ENCODE results near the gene TGFB2. TPM values are rescaled to one million over a fixed set of nuclear protein-coding genes. Genes with fewer than 3 reads are reported as not detected.

TGFB2 gene
- polyA plus RNA-seq, 1 experiment = 14.8 TPM

DNA sequence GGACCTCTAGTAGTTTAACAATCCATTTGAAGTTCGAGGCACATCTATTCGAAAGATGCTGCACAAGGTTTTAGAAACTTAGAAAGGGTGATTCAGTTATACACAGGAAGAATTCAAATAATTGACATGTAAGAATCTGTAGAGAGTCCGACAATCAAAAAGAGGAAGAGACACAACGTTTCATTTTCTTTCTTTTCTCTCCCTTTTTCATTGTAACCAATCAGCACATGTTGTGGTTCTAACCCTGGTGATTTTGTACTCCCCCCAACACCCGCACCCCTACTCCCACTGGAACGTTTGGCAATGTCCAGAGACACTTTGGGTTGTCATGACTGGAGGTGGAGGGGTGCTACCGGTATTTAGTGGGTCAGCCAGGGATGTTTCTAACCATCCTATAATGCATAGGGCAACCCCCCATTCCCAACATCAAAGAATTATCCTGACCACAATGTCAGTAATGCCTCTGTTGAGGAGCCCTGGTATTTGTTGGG is 4.9 kb downstream of the TGFB2 start:
- CTCF ChIA-PET = interaction anchor here (1.1 to 1.2 kb wide), 2 partner anchors 11 to 717 kb away, joined by 3 read pairs; no protein-coding TSS in a partner anchor

DNA sequence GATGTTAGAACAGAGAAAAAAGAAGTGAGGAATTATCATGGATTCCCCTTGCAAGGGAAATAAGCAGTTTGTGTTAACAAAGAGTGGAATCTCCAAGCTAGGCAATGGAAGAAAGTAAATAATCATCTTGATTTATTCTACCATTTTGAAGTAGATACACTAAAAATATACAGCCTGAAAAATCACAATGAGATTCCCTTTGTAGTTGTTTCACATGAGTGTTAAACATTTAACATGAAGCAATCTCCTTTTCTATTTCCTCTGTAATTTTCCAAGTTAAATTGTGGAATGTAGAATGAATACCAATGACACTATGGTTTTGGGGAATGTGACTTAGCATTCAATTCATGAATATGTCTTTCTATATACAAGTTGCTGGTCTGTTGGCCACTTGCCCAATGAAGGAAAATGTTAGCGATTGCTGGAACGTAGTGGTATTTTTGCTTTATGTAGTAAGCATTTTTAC is 5.7 kb downstream of the TGFB2 start:
- Histone ChIP-seq H3K27ac (ENCODE audit: low read depth, low read length) (no peak overlapping the region), H3K27me3 (ENCODE audit: control insufficient read depth, insufficient read depth, low read length) (no peaks in the 10 kb centered on the region), H3K4me3 (ENCODE audit: low read depth, low read length) (peak overlapping the region; percentile 56), H3K9me3 (ENCODE audit: control insufficient read depth, insufficient read depth, low read length) (no peaks in the 10 kb centered on the region)
- TF ChIP-seq, protein P1, sequence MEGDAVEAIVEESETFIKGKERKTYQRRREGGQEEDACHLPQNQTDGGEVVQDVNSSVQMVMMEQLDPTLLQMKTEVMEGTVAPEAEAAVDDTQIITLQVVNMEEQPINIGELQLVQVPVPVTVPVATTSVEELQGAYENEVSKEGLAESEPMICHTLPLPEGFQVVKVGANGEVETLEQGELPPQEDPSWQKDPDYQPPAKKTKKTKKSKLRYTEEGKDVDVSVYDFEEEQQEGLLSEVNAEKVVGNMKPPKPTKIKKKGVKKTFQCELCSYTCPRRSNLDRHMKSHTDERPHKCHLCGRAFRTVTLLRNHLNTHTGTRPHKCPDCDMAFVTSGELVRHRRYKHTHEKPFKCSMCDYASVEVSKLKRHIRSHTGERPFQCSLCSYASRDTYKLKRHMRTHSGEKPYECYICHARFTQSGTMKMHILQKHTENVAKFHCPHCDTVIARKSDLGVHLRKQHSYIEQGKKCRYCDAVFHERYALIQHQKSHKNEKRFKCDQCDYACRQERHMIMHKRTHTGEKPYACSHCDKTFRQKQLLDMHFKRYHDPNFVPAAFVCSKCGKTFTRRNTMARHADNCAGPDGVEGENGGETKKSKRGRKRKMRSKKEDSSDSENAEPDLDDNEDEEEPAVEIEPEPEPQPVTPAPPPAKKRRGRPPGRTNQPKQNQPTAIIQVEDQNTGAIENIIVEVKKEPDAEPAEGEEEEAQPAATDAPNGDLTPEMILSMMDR (IDR thresholded peaks at IDR 0.05; ENCODE audit: low read depth, low read length) = no peak
- CTCF ChIA-PET = interaction anchor here (0.9 kb wide), 1 partner anchor 52 kb away, joined by 3 read pairs; no protein-coding TSS in a partner anchor
- POLR2A ChIA-PET = no interaction called here
- DNase-seq (ENCODE audit: low read depth, low spot score) = peak; percentile 64

More for the DNA sequence above, 4.9 kb downstream of the TGFB2 start:
- TF ChIP-seq, protein P1 (IDR thresholded peaks at IDR 0.05; ENCODE audit: low read depth, low read length) = no peak
- Histone ChIP-seq H3K27ac (ENCODE audit: low read depth, low read length) (no peak overlapping the region), H3K27me3 (ENCODE audit: control insufficient read depth, insufficient read depth, low read length) (no peaks in the 10 kb centered on the region), H3K4me3 (ENCODE audit: low read depth, low read length) (peak overlapping the region; percentile 26), H3K9me3 (ENCODE audit: control insufficient read depth, insufficient read depth, low read length) (no peaks in the 10 kb centered on the region)
- DNase-seq (ENCODE audit: low read depth, low spot score) = no peak
- POLR2A ChIA-PET = no interaction called here

DNA sequence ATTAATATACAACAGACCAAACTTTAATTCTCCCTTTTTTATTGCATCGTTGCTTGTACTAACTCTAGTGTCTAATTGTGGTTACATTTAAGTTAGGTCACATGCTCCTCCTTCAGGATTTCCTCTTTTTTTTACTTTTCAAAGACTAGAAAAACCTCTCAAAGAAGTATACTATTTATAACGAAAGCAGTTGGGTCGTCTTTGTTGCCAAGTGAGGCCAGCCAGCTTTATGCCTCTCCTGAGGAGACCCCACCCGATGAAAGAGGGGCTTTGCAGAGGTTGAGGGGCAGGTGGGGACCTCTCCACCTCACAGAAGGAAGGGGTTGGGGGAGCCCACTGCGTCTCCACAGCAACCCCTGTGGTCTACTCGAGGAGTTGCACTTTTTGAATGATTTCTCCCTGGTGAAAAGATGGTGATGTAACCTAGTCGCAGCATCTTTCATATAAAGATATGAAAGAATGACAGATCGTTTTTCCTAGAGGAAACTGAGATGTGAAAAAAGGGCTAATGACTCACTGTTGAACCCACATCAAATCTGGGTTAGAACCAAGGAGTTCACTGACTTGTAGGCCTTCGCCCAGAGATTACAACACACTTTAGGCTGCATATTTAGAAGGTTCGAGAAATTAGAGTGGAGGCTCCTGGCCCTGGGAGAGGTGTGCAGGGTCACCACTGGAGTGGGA is 6.4 kb downstream of the TGFB2 start:
- TF ChIP-seq, protein P1 (IDR thresholded peaks at IDR 0.05; ENCODE audit: low read depth, low read length) = peak; percentile 73
- POLR2A ChIA-PET = no interaction called here
- H3K27ac ChIP-seq (ENCODE audit: low read depth, low read length) = peak overlapping the region; percentile 87
- no peaks in the 10 kb centered on the region for H3K9me3 ChIP-seq (ENCODE audit: control insufficient read depth, insufficient read depth, low read length)
- H3K4me3 ChIP-seq (ENCODE audit: low read depth, low read length) = peak overlapping the region; percentile 56
- CTCF ChIA-PET = interaction anchor here (0.7 to 0.9 kb wide), 2 partner anchors 52 to 1433 kb away, joined by 3 to 4 read pairs; no protein-coding TSS in a partner anchor
- no peak for DNase-seq (ENCODE audit: low read depth, low spot score)
- H3K27me3 ChIP-seq (ENCODE audit: control insufficient read depth, insufficient read depth, low read length) = no peaks in the 10 kb centered on the region

DNA sequence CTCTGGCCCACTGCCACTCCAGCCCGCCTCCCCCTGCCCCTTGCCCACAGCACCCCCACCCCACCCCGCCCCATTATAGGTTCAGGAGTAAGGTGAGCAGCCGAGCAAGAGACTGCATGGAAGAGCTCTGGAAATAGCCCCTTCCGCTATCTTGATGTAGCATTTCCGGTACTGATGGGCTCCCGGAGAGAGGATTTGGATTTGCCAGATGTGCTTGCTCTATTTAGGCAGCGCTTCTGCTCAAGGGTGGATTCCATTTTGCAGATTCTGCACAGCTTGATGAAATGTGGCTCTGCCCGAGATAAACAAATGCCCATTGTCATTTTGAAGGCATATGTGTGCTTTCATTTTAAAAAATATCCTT is 6.9 kb downstream of the TGFB2 start:
- Histone ChIP-seq H3K27me3 (ENCODE audit: control insufficient read depth, insufficient read depth, low read length) (no peaks in the 10 kb centered on the region), H3K9me3 (ENCODE audit: control insufficient read depth, insufficient read depth, low read length) (no peaks in the 10 kb centered on the region), H3K27ac (ENCODE audit: low read depth, low read length) (no peak overlapping the region), H3K4me3 (ENCODE audit: low read depth, low read length) (no peak overlapping the region; the same call in 1 of the 2 replicates)
- TF ChIP-seq, protein P1 (IDR thresholded peaks at IDR 0.05; ENCODE audit: low read depth, low read length) = no peak
- ChIA-PET CTCF (interaction anchor here (0.7 kb wide), 1 partner anchor 1433 kb away, joined by 4 read pairs; no protein-coding TSS in a partner anchor), POLR2A (no interaction called here)
- DNase-seq (ENCODE audit: low read depth, low spot score) = no peak

DNA sequence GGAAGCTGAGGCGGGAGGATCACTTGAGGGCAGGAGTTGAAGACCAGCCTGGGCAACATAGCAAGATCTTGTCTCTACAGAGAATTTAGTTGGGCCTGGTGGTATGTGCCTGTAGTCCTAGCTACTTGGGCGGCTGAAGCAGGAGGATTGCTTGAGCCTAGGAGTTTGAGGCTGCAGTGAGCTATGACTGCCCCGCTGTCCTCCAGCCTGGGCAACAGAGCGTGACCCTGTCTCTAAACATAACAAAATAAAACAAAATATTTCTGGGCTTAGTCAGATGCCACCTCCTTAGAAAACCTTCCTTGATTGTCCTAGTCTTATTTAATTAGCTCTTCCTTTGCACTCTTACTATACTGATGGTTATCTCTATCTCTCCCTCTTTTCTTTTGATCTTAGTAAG is 8.5 kb downstream of the TGFB2 start:
- H3K9me3 ChIP-seq (ENCODE audit: control insufficient read depth, insufficient read depth, low read length) = no peaks in the 10 kb centered on the region
- CTCF ChIA-PET = interaction anchor here (1.0 to 1.6 kb wide), 3 partner anchors 8 to 193 kb away, joined by 3 to 4 read pairs (median 4); partner anchors contain the start of gene TGFB2
- no peak overlapping the region for H3K27ac ChIP-seq (ENCODE audit: low read depth, low read length)
- no peak overlapping the region for H3K4me3 ChIP-seq (ENCODE audit: low read depth, low read length)
- POLR2A ChIA-PET = interaction anchor here (0.6 kb wide), 1 partner anchor 415 kb away, joined by 4 read pairs; no protein-coding TSS in a partner anchor
- H3K27me3 ChIP-seq (ENCODE audit: control insufficient read depth, insufficient read depth, low read length) = no peaks in the 10 kb centered on the region
- TF ChIP-seq, protein P1 (IDR thresholded peaks at IDR 0.05; ENCODE audit: low read depth, low read length) = no peak
- DNase-seq (ENCODE audit: low read depth, low spot score) = no peak

All from AG04450 (cell line).